Measurements from ENCODE around the gene MUC2.

- TF ChIP-seq GABPA (IDR thresholded peaks at IDR 0.05; ENCODE audit: low read depth) = no peak
- TF ChIP-seq CTCF (IDR thresholded peaks at IDR 0.05; ENCODE audit: insufficient read depth, low read length) = no peak
Measured at GRCh38 chr11:1052133-1053011, 22.3 kb upstream of the MUC2 start.
